Loucy (cell line): ENCODE data around the gene PTPRN2.
"Not testable (repeated sequence)": the region's sequence is repeated elsewhere in the genome, so short reads cannot be mapped to it uniquely, and the experiment has no call there.

ENCODE experiments used
- H2AFZ ChIP-seq: fragments of 200-600 bp; sonication (generic); 2 replicates; pipeline ENCODE4 v1.6.0; 2016; ENCODE audit warnings: antibody characterized with exemption, mild to moderate bottlenecking, low read length, moderate library complexity
- H3F3A ChIP-seq: fragments of 200-600 bp; 2 replicates; pipeline ENCODE4 v1.6.0; 2016; ENCODE audit warnings: antibody characterized with exemption, low read depth, mild to moderate bottlenecking
- H3K27me3 ChIP-seq: fragments of 200-600 bp; sonication (generic); 2 replicates; pipeline ENCODE4 v1.6.1; 2014; ENCODE audit warnings: low read length, mild to moderate bottlenecking; ENCODE audit not compliant: insufficient read depth, poor library complexity, severe bottlenecking
- H3K36me3 ChIP-seq: fragments of 200-600 bp; sonication (generic); 2 replicates; pipeline ENCODE4 v1.6.1; 2016; ENCODE audit warnings: low read length; ENCODE audit not compliant: insufficient read depth
- H3K4me1 ChIP-seq: fragments of 200-600 bp; sonication (generic); 2 replicates; pipeline ENCODE4 v1.5.1; 2014; ENCODE audit warnings: low read length, mild to moderate bottlenecking; ENCODE audit not compliant: insufficient read depth, poor library complexity, severe bottlenecking
- H3K4me2 ChIP-seq: fragments of 200-600 bp; sonication (generic); 2 replicates; pipeline ENCODE4 v1.6.0; 2014; ENCODE audit warnings: antibody characterized with exemption, low read length, low read depth, mild to moderate bottlenecking; ENCODE audit not compliant: poor library complexity, severe bottlenecking
- H3K4me3 ChIP-seq: fragments of 200-600 bp; sonication (generic); 2 replicates; pipeline ENCODE4 v1.5.1; 2014; ENCODE audit warnings: low read length, mild to moderate bottlenecking, mixed read lengths; ENCODE audit not compliant: poor library complexity, severe bottlenecking
- H3K79me2 ChIP-seq: fragments of 200-600 bp; sonication (generic); 2 replicates; pipeline ENCODE4 v1.6.1; 2014; ENCODE audit warnings: low read length; ENCODE audit not compliant: insufficient read depth
- H3K9ac ChIP-seq: fragments of 200-600 bp; sonication (generic); 2 replicates; pipeline ENCODE4 v1.6.0; 2014; ENCODE audit warnings: mild to moderate bottlenecking, low read depth, low read length, moderate library complexity; ENCODE audit not compliant: poor library complexity, severe bottlenecking
- H3K9me2 ChIP-seq: fragments of 200-600 bp; sonication (generic); replicated peaks from 2 replicates; pipeline ENCODE4 v1.6.1; 2016; ENCODE audit warnings: low read depth, low read length, mixed read lengths
- H3K9me3 ChIP-seq: fragments of 200-600 bp; sonication (generic); 2 replicates; pipeline ENCODE4 v1.6.1; 2014; ENCODE audit warnings: mild to moderate bottlenecking, antibody characterized with exemption, low read length, low read depth; ENCODE audit not compliant: insufficient read depth
- H4K20me1 ChIP-seq: fragments of 200-600 bp; sonication (generic); 2 replicates; pipeline ENCODE4 v1.6.0; 2014; ENCODE audit warnings: antibody characterized with exemption, low read length, mild to moderate bottlenecking; ENCODE audit not compliant: insufficient read depth, poor library complexity, severe bottlenecking
- CTCF ChIP-seq: fragments of 200-600 bp; sonication (generic); conservative IDR thresholded peaks from 2 replicates; pipeline ENCODE4 v1.5.1; 2014; ENCODE audit warnings: mild to moderate bottlenecking, antibody characterized with exemption, low read length
- EZH2phosphoT487 ChIP-seq: fragments of 200-600 bp; IDR thresholded peaks from 2 replicates; pipeline ENCODE4 v1.6.1; 2018; ENCODE audit warnings: antibody characterized with exemption, mild to moderate bottlenecking, moderate library complexity, borderline replicate concordance

PTPRN2 gene

GRCh38 chr7:158428837-158429753 is 158.5 kb downstream of the PTPRN2 start:
- H3K9me2 ChIP-seq, result no peaks in the 10 kb centered on the region
- no peaks in the 10 kb centered on the region for H3K79me2 ChIP-seq
- H3K36me3 ChIP-seq, result no peaks in the 10 kb centered on the region
- H3K4me2 ChIP-seq, result no peak overlapping the region
- no peak overlapping the region for H2AFZ ChIP-seq
- no peaks in the 10 kb centered on the region for H4K20me1 ChIP-seq
- no peak overlapping the region for H3K9ac ChIP-seq
- H3K9me3 ChIP-seq, result peaks cover 15% of the 10 kb centered on the region; the same call in 1 of the 2 replicates
- H3K27me3 ChIP-seq, result no peaks in the 10 kb centered on the region
- no peak overlapping the region for H3K4me3 ChIP-seq
- no peaks in the 10 kb centered on the region for H3K4me1 ChIP-seq
- no peaks in the 10 kb centered on the region for H3F3A ChIP-seq
- TF ChIP-seq CTCF (no peak), EZH2phosphoT487 (no peak)

GRCh38 chr7:158428131-158428836 is 159.3 kb downstream of the PTPRN2 start:
- Histone ChIP-seq H3K36me3 (no peaks in the 10 kb centered on the region), H2AFZ (no peak overlapping the region), H3K4me2 (no peak overlapping the region), H3K9me3 (peaks cover 19% of the 10 kb centered on the region; the same call in 1 of the 2 replicates), H4K20me1 (no peaks in the 10 kb centered on the region), H3K9me2 (no peaks in the 10 kb centered on the region), H3K4me3 (no peak overlapping the region), H3K4me1 (no peaks in the 10 kb centered on the region), H3F3A (no peaks in the 10 kb centered on the region), H3K9ac (no peak overlapping the region), H3K27me3 (no peaks in the 10 kb centered on the region), H3K79me2 (no peaks in the 10 kb centered on the region)
- TF ChIP-seq EZH2phosphoT487 (no peak), CTCF (no peak)

- not testable (repeated sequence) for H3K36me3 ChIP-seq, H3K79me2 ChIP-seq, H3K4me3 ChIP-seq, H3K4me2 ChIP-seq, H3K4me1 ChIP-seq, H3K27me3 ChIP-seq, H3F3A ChIP-seq, H2AFZ ChIP-seq, H3K9ac ChIP-seq, H3K9me2 ChIP-seq, H4K20me1 ChIP-seq
- peaks cover 19% of the 10 kb centered on the region; the same call in 1 of the 2 replicates for H3K9me3 ChIP-seq
Measured at GRCh38 chr7:158425676-158426075, 161.9 kb downstream of the PTPRN2 start.
